Inferior parietal cortex (tissue), 1 donor: ENCODE measurements around the gene LONRF2.

Experiments used
- DNase-seq: peaks from one replicate; pipeline ENCODE4 v3.0.0-alpha.2; 2016; ENCODE audit errors: extremely low spot score

Gene LONRF2

DNA sequence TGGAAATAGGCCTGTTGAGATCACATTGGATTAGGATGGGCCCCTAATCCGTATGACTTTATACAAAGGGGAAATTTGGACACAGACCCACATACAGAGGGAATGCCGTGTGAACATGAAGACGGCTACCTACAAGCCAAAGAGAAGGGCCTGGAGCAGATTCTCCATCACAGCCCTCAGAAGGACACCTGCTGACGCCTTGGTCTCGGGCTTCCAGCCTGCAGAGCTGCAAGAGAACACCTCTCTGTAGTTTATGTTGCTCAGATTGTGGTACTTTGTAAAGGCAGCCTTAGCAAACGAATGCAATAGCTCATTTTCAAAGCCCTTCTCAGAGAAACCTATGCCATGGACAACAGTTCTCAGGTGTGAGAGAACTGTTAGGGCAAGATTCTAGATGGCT is 86.1 kb downstream of the LONRF2 start:
- DNase-seq, result no peak

- DNase-seq, result no peak
Observed at GRCh38 chr2:100235581-100235980, 86.7 kb downstream of the LONRF2 start.

GRCh38 chr2:100235098-100235497 is 87.2 kb downstream of the LONRF2 start:
- DNase-seq, result no peak

DNA sequence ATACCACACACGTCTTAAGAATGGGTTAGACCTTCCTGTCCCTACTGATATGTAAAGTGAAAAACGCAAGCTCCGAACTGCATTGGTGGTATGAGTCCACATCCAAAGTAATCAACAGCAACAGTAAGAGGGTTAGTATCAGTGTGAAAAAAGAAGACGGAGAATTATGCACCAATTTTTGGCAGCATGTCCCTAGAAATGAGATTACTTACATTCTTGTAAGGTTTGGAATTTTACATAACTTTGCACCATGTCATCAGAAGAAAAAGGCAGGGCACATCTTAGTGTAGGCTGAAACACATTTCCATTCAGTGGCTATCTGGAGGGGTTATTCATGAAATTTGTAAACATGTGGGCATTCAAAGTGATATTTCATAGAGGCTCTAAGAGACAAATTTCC is 88.2 kb downstream of the LONRF2 start:
- no peak for DNase-seq

- no peak for DNase-seq
Observed at GRCh38 chr2:100233061-100233460, 89.2 kb downstream of the LONRF2 start.

- no peak for DNase-seq
Observed at GRCh38 chr2:100230754-100231153, 91.5 kb downstream of the LONRF2 start.

DNA sequence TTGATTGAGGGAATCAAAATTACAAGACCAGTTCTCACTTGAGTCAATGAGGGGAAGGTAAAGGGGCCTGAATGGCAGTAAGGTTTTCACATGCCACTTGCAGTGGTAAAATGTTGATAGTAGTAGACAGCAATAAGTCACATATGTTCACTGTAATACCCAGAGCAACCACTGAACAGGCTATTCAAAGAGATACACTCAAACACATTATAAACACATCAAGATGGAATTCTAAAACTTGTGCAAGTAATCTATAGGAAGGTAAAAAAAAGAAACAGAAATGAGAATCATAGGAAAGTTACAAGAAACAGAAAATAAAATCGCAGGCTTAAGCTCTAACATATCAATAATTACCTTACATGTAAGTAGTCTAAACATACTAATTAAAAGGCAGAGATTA is 93.3 kb downstream of the LONRF2 start:
- DNase-seq, result no peak

DNA sequence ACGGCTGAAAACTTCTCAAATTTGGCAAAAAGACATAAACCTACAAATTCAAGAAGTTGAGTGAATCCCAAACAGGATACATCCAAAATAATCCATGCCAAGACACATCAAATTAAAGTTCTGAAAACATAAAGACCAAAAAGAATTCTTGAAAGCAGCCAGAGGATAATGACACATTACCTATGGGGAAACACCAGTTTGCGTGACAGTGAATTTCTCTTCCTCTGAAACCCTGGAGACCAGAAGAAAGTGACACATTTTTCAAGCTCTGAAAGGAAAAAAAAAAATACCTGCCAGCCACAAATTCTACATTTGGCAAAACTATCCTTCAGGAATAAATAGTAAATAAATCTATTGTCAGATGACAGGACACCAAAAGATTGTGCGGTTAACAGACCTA is 93.9 kb downstream of the LONRF2 start:
- no peak for DNase-seq

GRCh38 chr2:100224988-100225710 is 97.2 kb downstream of the LONRF2 start:
- no peak for DNase-seq

GRCh38 chr2:100223502-100223901 is 98.8 kb downstream of the LONRF2 start:
- DNase-seq, result no peak
